WTC11 (cell line): Measurements from ENCODE around the gene S1PR5. TPM values are rescaled to one million over a fixed set of nuclear protein-coding genes. Genes with fewer than 3 reads are reported as not detected.

Source experiments
- ATAC-seq: fragments of 200-7000 bp; cut with Tn5 transposase; 2 replicates; pipeline ENCODE4 v1.10.0; 2021; ENCODE audit warnings: mild to moderate bottlenecking, moderate library complexity
- CTCF ChIA-PET: fragments of 300-600 bp; sonication (Branson Sonifier 250); formaldehyde crosslinking; loops from one replicate; lab custom pipeline; 2021; ENCODE audit warnings: antibody characterized with exemption; lab: Charles Lee
- POLR2A ChIA-PET: fragments of 350-600 bp; sonication (Branson Sonifier 250); formaldehyde crosslinking; loops from one replicate; lab custom pipeline; 2021; ENCODE audit warnings: antibody characterized with exemption; lab: Charles Lee
- DNase-seq: peaks from one replicate; pipeline ENCODE4 v3.0.0; 2021; ENCODE audit warnings: low spot score
- H3K27ac Mint-ChIP-seq: 2 replicates; pipeline ENCODE4 v1.8.0; 2021; ENCODE audit warnings: mixed read lengths
- H3K27me3 Mint-ChIP-seq: 2 replicates; pipeline ENCODE4 v1.8.0; 2021; ENCODE audit warnings: low read depth, mild to moderate bottlenecking, moderate library complexity, mixed read lengths
- H3K36me3 Mint-ChIP-seq: 2 replicates; pipeline ENCODE4 v1.8.0; 2021; ENCODE audit warnings: mixed read lengths
- H3K4me1 Mint-ChIP-seq: 2 replicates; pipeline ENCODE4 v1.8.0; 2022; ENCODE audit warnings: mixed read lengths
- H3K4me3 Mint-ChIP-seq: 2 replicates; pipeline ENCODE4 v1.8.0; 2021; ENCODE audit warnings: mild to moderate bottlenecking, moderate library complexity, mixed read lengths
- H3K9me3 Mint-ChIP-seq: 2 replicates; pipeline ENCODE4 v1.8.0; 2021; ENCODE audit warnings: mixed read lengths
- AR ChIP-seq: fragments of 250-450 bp; sonication (Bioruptor Pico); IDR thresholded peaks from 2 replicates; pipeline ENCODE4 v1.9.0; 2021; ENCODE audit warnings: mild to moderate bottlenecking
- CBFB ChIP-seq: sonication (generic); formaldehyde crosslinking; IDR thresholded peaks from 2 replicates; pipeline ENCODE4 v1.8.1; 2022; ENCODE audit warnings: mild to moderate bottlenecking, low read depth, missing genetic modification reagents
- CREM ChIP-seq: sonication (generic); formaldehyde crosslinking; IDR thresholded peaks from 2 replicates; pipeline ENCODE4 v1.8.1; 2022; ENCODE audit warnings: mild to moderate bottlenecking, missing genetic modification reagents, moderate library complexity
- E2F4 ChIP-seq: sonication (generic); formaldehyde crosslinking; IDR thresholded peaks from 2 replicates; pipeline ENCODE4 v1.8.1; 2022; ENCODE audit warnings: low read depth, mild to moderate bottlenecking, moderate library complexity, missing genetic modification reagents, borderline replicate concordance
- EMX1 ChIP-seq: fragments of 250-450 bp; sonication (Bioruptor Pico); IDR thresholded peaks from 2 replicates; pipeline ENCODE4 v1.8.0; 2021; ENCODE audit warnings: mild to moderate bottlenecking
- FOXP1 ChIP-seq: sonication (generic); formaldehyde crosslinking; IDR thresholded peaks from 2 replicates; pipeline ENCODE4 v1.8.0; 2022; ENCODE audit warnings: missing genetic modification reagents, mild to moderate bottlenecking, moderate library complexity, borderline replicate concordance
- HMGA2 ChIP-seq: fragments of 250-450 bp; sonication (Bioruptor Pico); IDR thresholded peaks from 2 replicates; pipeline ENCODE4 v1.4.0; 2021; ENCODE audit warnings: mild to moderate bottlenecking, moderate library complexity
- IRF2 ChIP-seq: sonication (generic); formaldehyde crosslinking; IDR thresholded peaks from 2 replicates; pipeline ENCODE4 v1.8.0; 2022; ENCODE audit warnings: low read depth, missing genetic modification reagents, borderline replicate concordance
- KAT7 ChIP-seq: sonication (generic); formaldehyde crosslinking; IDR thresholded peaks from 2 replicates; pipeline ENCODE4 v1.8.1; 2023; ENCODE audit warnings: missing genetic modification reagents, mild to moderate bottlenecking, borderline replicate concordance
- NFYB ChIP-seq: sonication (generic); formaldehyde crosslinking; conservative IDR thresholded peaks from 2 replicates; pipeline ENCODE4 v1.8.0; 2022; ENCODE audit warnings: low read depth, missing genetic modification reagents
- NR1H2 ChIP-seq: sonication (generic); formaldehyde crosslinking; IDR thresholded peaks from 2 replicates; pipeline ENCODE4 v1.9.0; 2021; ENCODE audit warnings: mild to moderate bottlenecking, moderate library complexity, missing genetic modification reagents
- RELA ChIP-seq: sonication (generic); formaldehyde crosslinking; IDR thresholded peaks from 2 replicates; pipeline ENCODE4 v1.8.1; 2022; ENCODE audit warnings: missing genetic modification reagents, mild to moderate bottlenecking, borderline replicate concordance
- RORB ChIP-seq: fragments of 250-450 bp; sonication (Bioruptor Pico); IDR thresholded peaks from 2 replicates; pipeline ENCODE4 v1.9.0; 2021; ENCODE audit warnings: mild to moderate bottlenecking
- SMAD4 ChIP-seq: sonication (generic); formaldehyde crosslinking; IDR thresholded peaks from 2 replicates; pipeline ENCODE4 v1.8.0; 2022; ENCODE audit warnings: mild to moderate bottlenecking, missing genetic modification reagents
- TCF7 ChIP-seq: sonication (generic); formaldehyde crosslinking; IDR thresholded peaks from 2 replicates; pipeline ENCODE4 v1.8.0; 2022; ENCODE audit warnings: mild to moderate bottlenecking, low read depth, missing genetic modification reagents, moderate library complexity
- TEAD1 ChIP-seq: sonication (generic); formaldehyde crosslinking; IDR thresholded peaks from 2 replicates; pipeline ENCODE4 v1.8.0; 2022; ENCODE audit warnings: mild to moderate bottlenecking, missing genetic modification reagents
- ZMAT4 ChIP-seq: fragments of 250-450 bp; sonication (Bioruptor Pico); IDR thresholded peaks from 2 replicates; pipeline ENCODE4 v1.9.0; 2021; ENCODE audit warnings: mild to moderate bottlenecking
- ZNF121 ChIP-seq: sonication (generic); formaldehyde crosslinking; IDR thresholded peaks from 2 replicates; pipeline ENCODE4 v1.8.0; 2023; ENCODE audit warnings: missing genetic modification reagents
- ZNF396 ChIP-seq: fragments of 250-450 bp; sonication (Bioruptor Pico); IDR thresholded peaks from 2 replicates; pipeline ENCODE4 v1.8.0; 2021; ENCODE audit warnings: mild to moderate bottlenecking, moderate library complexity, borderline replicate concordance
- total RNA-seq: library from RNA; stranded (reverse); gene quantifications from 3 replicates; pipeline ENCODE4 v1.2.3, GENCODE V29; 2021
- TF ChIP-seq, protein P1 (sequence below): sonication (generic); formaldehyde crosslinking; IDR thresholded peaks from 2 replicates; pipeline ENCODE4 v1.8.0; 2023; ENCODE audit warnings: missing genetic modification reagents
- TF ChIP-seq, protein P2 (sequence below): sonication (generic); formaldehyde crosslinking; IDR thresholded peaks from 2 replicates; pipeline ENCODE4 v1.8.1; 2022; ENCODE audit warnings: mild to moderate bottlenecking, missing genetic modification reagents, moderate library complexity, borderline replicate concordance
- TF ChIP-seq, protein P3 (sequence below): fragments of 250-450 bp; sonication (Bioruptor Pico); IDR thresholded peaks from 2 replicates; pipeline ENCODE4 v1.8.0; 2021; ENCODE audit warnings: mild to moderate bottlenecking

The S1PR5 gene
- total RNA-seq, 1 experiment from 2014 or later, result 5.4 TPM

DNA sequence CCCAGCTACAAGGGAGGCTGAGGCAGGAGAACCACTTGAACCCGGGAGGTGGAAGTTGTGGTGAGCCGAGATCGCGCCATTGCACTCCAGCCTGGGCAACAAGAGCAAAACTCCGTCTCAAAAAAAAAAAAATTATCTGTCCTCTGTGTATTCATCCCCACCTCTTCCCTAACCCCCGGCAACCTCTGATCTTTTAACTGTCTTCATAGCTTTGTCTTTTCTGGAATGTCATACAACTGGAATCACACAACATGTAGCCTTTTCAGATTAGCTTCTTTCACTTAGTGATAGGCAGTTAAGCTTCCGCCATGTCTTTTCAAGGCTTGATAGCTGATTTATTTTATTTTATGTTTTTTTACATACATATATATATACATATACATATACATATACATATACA lies 8.4 kb upstream of the S1PR5 start:
- H3K4me1 Mint-ChIP-seq, result no peaks in the 10 kb centered on the region
- no peaks in the 10 kb centered on the region for H3K36me3 Mint-ChIP-seq
- H3K27ac Mint-ChIP-seq, result no peak overlapping the region
- no peak overlapping the region for H3K4me3 Mint-ChIP-seq
- ATAC-seq, result no peak
- POLR2A ChIA-PET, result no interaction called here
- H3K9me3 Mint-ChIP-seq, result no peaks in the 10 kb centered on the region
- CTCF ChIA-PET, result no interaction called here
- TF ChIP-seq HMGA2 (CRISPR knock-in tag) (no peak), EMX1 (no peak), RORB (no peak), NR1H2 (CRISPR knock-in tag) (no peak)
- TF ChIP-seq, protein P1, sequence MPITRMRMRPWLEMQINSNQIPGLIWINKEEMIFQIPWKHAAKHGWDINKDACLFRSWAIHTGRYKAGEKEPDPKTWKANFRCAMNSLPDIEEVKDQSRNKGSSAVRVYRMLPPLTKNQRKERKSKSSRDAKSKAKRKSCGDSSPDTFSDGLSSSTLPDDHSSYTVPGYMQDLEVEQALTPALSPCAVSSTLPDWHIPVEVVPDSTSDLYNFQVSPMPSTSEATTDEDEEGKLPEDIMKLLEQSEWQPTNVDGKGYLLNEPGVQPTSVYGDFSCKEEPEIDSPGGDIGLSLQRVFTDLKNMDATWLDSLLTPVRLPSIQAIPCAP (CRISPR knock-in tag), result no peak
- no peak for DNase-seq
- H3K27me3 Mint-ChIP-seq, result no peaks in the 10 kb centered on the region; the same call in 1 of the 2 replicates

DNA sequence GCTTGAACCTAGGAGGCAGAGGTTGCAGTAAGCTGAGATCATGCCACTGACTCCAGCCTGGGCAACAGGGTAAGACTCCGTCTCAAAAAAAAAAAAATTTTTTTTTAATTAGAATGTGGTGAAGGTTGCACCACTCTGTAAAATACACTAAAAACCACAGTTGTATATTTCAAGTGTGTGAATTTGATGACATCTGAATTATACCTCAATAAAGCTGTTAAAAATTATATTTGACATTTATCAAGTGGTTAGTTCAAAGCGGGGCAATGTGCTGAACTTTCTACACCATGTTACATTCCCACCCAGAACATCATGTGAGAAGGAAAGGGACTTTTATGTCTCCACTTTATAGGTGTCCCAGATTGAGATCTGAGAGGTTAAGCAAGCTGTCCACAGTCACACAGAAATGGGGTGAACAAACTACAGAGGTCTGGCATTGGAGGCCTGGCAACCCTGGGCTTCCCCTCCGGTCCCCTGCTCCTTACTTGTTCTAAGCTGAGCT lies 5.9 kb upstream of the S1PR5 start:
- ChIA-PET POLR2A (interaction anchor here (0.6 kb wide), 1 partner anchor 895 kb away, joined by 3 read pairs; no protein-coding TSS in a partner anchor), CTCF (interaction anchor here (0.5 to 2.0 kb wide), 5 partner anchors 13 to 175 kb away, joined by 4 to 8 read pairs (median 5); no protein-coding TSS in a partner anchor)
- peaks cover 21% of the 10 kb centered on the region for H3K27me3 Mint-ChIP-seq
- no peak overlapping the region for H3K4me3 Mint-ChIP-seq
- no peaks in the 10 kb centered on the region for H3K9me3 Mint-ChIP-seq
- no peak for ATAC-seq
- no peak for DNase-seq
- no peak for TF ChIP-seq NFYB (CRISPR knock-in tag)
- TF ChIP-seq SMAD4 (CRISPR knock-in tag), result no peak
- no peak for TF ChIP-seq FOXP1 (CRISPR knock-in tag)
- TF ChIP-seq ZNF121 (CRISPR knock-in tag), result no peak
- TF ChIP-seq, protein P2, sequence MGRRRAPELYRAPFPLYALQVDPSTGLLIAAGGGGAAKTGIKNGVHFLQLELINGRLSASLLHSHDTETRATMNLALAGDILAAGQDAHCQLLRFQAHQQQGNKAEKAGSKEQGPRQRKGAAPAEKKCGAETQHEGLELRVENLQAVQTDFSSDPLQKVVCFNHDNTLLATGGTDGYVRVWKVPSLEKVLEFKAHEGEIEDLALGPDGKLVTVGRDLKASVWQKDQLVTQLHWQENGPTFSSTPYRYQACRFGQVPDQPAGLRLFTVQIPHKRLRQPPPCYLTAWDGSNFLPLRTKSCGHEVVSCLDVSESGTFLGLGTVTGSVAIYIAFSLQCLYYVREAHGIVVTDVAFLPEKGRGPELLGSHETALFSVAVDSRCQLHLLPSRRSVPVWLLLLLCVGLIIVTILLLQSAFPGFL (CRISPR knock-in tag), result no peak
- no peak for TF ChIP-seq IRF2 (CRISPR knock-in tag)
- TF ChIP-seq AR, result no peak
- TF ChIP-seq, protein P3, sequence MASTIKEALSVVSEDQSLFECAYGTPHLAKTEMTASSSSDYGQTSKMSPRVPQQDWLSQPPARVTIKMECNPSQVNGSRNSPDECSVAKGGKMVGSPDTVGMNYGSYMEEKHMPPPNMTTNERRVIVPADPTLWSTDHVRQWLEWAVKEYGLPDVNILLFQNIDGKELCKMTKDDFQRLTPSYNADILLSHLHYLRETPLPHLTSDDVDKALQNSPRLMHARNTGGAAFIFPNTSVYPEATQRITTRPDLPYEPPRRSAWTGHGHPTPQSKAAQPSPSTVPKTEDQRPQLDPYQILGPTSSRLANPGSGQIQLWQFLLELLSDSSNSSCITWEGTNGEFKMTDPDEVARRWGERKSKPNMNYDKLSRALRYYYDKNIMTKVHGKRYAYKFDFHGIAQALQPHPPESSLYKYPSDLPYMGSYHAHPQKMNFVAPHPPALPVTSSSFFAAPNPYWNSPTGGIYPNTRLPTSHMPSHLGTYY (CRISPR knock-in tag), result no peak
- TF ChIP-seq, protein P1 (CRISPR knock-in tag), result no peak
- no peak for TF ChIP-seq ZNF396
- no peak for TF ChIP-seq E2F4
- TF ChIP-seq KAT7 (CRISPR knock-in tag), result no peak
- TF ChIP-seq ZMAT4 (CRISPR knock-in tag), result no peak
- no peak for TF ChIP-seq CREM (CRISPR knock-in tag)
- no peak for TF ChIP-seq TCF7
- no peak for TF ChIP-seq TEAD1 (CRISPR knock-in tag)
- no peak for TF ChIP-seq RELA (CRISPR knock-in tag)
- no peak for TF ChIP-seq CBFB (CRISPR knock-in tag)
- peaks cover 17% of the 10 kb centered on the region for H3K4me1 Mint-ChIP-seq
- H3K36me3 Mint-ChIP-seq, result no peaks in the 10 kb centered on the region
- H3K27ac Mint-ChIP-seq, result no peak overlapping the region
